Spleen (tissue), 11 donors: ENCODE measurements around the gene ACP7. TPM values are rescaled to one million over a fixed set of nuclear protein-coding genes. Genes with fewer than 3 reads are reported as not detected.

ENCODE experiments used
- DNase-seq: peaks from one replicate; pipeline ENCODE4 v3.0.0-alpha.2; 2020
- H3K27ac ChIP-seq, 8 donors: fragments of 200-600 bp; sonication (generic) in 7 of 8; 1 replicate in 4 of 8; 2 replicates in 4 of 8; pipeline versions ENCODE4 v1.5.0 to v1.8.0; 2016 to 2021; ENCODE audit warnings: inconsistent platforms in 4 of 8, mild to moderate bottlenecking in 4 of 8, moderate library complexity in 1 of 8
- H3K27me3 ChIP-seq, 7 donors: fragments of 200-600 bp; sonication (generic) in 6 of 7; replicated peaks in 1 of 7; 1 replicate in 4 of 7; 2 replicates in 3 of 7; pipeline versions ENCODE4 v1.5.0 to v1.8.0; 2016 to 2021; ENCODE audit warnings: inconsistent platforms in 3 of 7, mild to moderate bottlenecking in 1 of 7
- H3K36me3 ChIP-seq, 6 donors: fragments of 200-600 bp; sonication (generic) in 5 of 6; 1 replicate in 4 of 6; 2 replicates in 2 of 6; pipeline versions ENCODE4 v1.5.0 to v1.8.0; 2016 to 2021; ENCODE audit warnings: inconsistent platforms in 2 of 6
- H3K4me1 ChIP-seq, 6 donors: fragments of 200-600 bp; sonication (generic) in 5 of 6; 1 replicate in 3 of 6; 2 replicates in 3 of 6; pipeline versions ENCODE4 v1.5.0 to v1.8.0; 2016 to 2021; ENCODE audit warnings: inconsistent platforms in 3 of 6
- H3K4me3 ChIP-seq, 8 donors: fragments of 200-600 bp; sonication (generic) in 7 of 8; 1 replicate in 4 of 8; 2 replicates in 4 of 8; pipeline versions ENCODE4 v1.5.0 to v1.8.0; 2016 to 2021; ENCODE audit warnings: inconsistent platforms in 4 of 8, mild to moderate bottlenecking in 4 of 8, moderate library complexity in 2 of 8
- H3K9me3 ChIP-seq, 8 donors: fragments of 200-600 bp; sonication (generic) in 7 of 8; 1 replicate in 4 of 8; 2 replicates in 4 of 8; pipeline versions ENCODE4 v1.5.0 to v1.8.0; 2016 to 2021; ENCODE audit warnings: inconsistent platforms in 4 of 8
- POLR2A ChIP-seq, 3 donors: fragments of 450-650 bp; IDR thresholded peaks; one replicate each; pipeline ENCODE4 v1.5.1; 2017; ENCODE audit warnings: antibody characterized with exemption in 3 of 3, mild to moderate bottlenecking in 1 of 3
- POLR2AphosphoS5 ChIP-seq, 3 donors: sonication (generic); formaldehyde crosslinking; IDR thresholded peaks; one replicate each; pipeline ENCODE4 v1.5.1; 2017; ENCODE audit warnings: antibody characterized with exemption in 3 of 3
- WGBS, 5 donors: extraction: QIAGEN DNeasy Blood & Tissue Kit in 3 of 5; methylation state at CpG; one replicate each; pipeline versions ENCODE4 v1.1.5 to v1.1.7; 2013 to 2018; 5-methylcytosine and 5-hydroxymethylcytosine counted together
- intact Hi-C: fragments of 100-400 bp; cut with DNase I; formaldehyde crosslinking; loops from one replicate; pipeline ENCODE4 v1.15.0; 2023; ENCODE audit warnings: low total_unique reads
- polyA plus RNA-seq, 3 donors: library from polyadenylated mRNA; stranded (reverse); fragments of 200-250 nt; gene quantifications; one replicate each; pipeline ENCODE4 v1.2.1, GENCODE V29; 2013
- total RNA-seq, 7 donors: library from RNA; depleted of rRNA in 3 of 7; stranded (reverse); fragments of >200 nt in 3 of 7; fragmentation: NEBNext Ultra II Directional in 4 of 7; extraction: Animal tissue kit (Norgen Biotek cat#: 25700) in 4 of 7; gene quantifications; one replicate each; pipeline versions ENCODE4 v1.1.0 to v1.2.1, GENCODE V29; 2016 to 2021
- TF ChIP-seq, protein P1 (sequence below), 11 experiments: fragments of 200-600 bp in 7 of 11; fragments of 450-650 bp in 4 of 11; sonication (generic) in 4 of 11; IDR thresholded peaks in 8 of 11; conservative IDR thresholded peaks in 3 of 11; 1 replicate in 7 of 11; 2 replicates in 4 of 11; pipeline versions ENCODE4 v1.4.0 to v1.8.0; 2016 to 2021; ENCODE audit warnings: antibody characterized with exemption in 11 of 11, inconsistent platforms in 4 of 11, mild to moderate bottlenecking in 1 of 11
- donor health status: healthy with polysubstance abuse.
- donor health status: DM: no; HTN: no; CAD: no; lungs with moderate emphysema.
- donor health status: DM: no; HTN: no; CAD: no.
- donor health status: Bipolar disorder and iron deficiency.
- donor health status: healthy.
- donor health status: DM: no; HTN: no; CAD: no.
- donor health status: DM: yes; HTN: yes; CAD: no.

ACP7 gene
- total and polyA plus RNA-seq, 10 donors: not detected

DNA sequence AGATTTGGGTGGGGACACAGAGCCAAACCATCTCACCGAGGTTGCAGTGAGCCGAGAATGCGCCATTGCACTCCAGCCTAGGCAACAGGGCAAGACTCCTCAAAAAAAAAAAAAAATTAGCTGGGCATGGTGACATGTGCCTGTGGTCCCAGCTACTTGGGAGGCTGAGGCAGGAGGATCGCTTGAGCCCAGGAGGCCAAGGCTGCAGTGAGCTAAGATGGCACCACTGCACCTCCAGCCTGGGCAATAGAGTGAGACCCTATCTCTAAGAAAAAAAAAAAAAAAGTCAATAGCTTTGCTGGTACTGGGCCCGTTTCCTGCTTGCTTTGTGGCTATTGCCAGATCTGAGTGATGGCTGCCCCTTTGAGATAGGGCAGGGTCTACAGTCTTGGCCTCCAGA is 13.1 kb downstream of the ACP7 start:
- Histone ChIP-seq H3K27ac (no peak overlapping the region), H3K9me3 (no peaks in the 10 kb centered on the region), H3K4me3 (no peak overlapping the region), H3K27me3 (peaks cover 0 to 81% (median 19%) of the 10 kb centered on the region in 7 donors), H3K36me3 (no peaks in the 10 kb centered on the region), H3K4me1 (no peaks in the 10 kb centered on the region)
- TF ChIP-seq, protein P1, sequence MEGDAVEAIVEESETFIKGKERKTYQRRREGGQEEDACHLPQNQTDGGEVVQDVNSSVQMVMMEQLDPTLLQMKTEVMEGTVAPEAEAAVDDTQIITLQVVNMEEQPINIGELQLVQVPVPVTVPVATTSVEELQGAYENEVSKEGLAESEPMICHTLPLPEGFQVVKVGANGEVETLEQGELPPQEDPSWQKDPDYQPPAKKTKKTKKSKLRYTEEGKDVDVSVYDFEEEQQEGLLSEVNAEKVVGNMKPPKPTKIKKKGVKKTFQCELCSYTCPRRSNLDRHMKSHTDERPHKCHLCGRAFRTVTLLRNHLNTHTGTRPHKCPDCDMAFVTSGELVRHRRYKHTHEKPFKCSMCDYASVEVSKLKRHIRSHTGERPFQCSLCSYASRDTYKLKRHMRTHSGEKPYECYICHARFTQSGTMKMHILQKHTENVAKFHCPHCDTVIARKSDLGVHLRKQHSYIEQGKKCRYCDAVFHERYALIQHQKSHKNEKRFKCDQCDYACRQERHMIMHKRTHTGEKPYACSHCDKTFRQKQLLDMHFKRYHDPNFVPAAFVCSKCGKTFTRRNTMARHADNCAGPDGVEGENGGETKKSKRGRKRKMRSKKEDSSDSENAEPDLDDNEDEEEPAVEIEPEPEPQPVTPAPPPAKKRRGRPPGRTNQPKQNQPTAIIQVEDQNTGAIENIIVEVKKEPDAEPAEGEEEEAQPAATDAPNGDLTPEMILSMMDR (IDR thresholded peaks at IDR 0.05 in 8 of 11, conservative IDR thresholded peaks at IDR 0.05 in 3 of 11): no peak
- TF ChIP-seq POLR2A (IDR thresholded peaks at IDR 0.05) (no peak), POLR2AphosphoS5 (IDR thresholded peaks at IDR 0.05) (no peak)
- 54 to 87% (median 67%) methylated on average over 4 to 5 of the region's 5 CpGs for WGBS, 5 donors
- intact Hi-C loops: no loop called here
- no peak for DNase-seq

DNA sequence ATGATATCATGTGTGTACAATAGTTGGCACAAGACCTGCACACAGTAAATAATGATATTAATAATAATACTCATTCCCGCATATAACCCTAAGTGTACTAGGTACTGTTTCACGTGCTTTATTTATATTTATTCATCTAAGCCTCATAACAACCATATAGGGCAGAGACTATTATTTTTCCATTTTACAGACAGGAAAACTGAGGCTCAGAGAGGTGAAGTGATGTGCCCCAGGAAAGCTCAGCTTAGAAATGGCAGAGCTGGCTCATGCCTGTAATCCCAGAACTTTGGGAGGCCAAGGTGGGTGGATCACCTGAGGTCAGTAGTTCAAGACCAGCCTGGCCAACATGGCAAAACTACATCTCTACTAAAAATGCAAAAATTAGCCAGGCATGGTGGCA is 13.6 kb downstream of the ACP7 start:
- WGBS, 5 donors: 60 to 90% (median 80%) methylated on average over 2 of the region's 2 CpGs
- no peak overlapping the region for H3K4me3 ChIP-seq
- TF ChIP-seq POLR2A (IDR thresholded peaks at IDR 0.05) (no peak), POLR2AphosphoS5 (IDR thresholded peaks at IDR 0.05) (no peak)
- TF ChIP-seq, protein P1 (IDR thresholded peaks at IDR 0.05 in 8 of 11, conservative IDR thresholded peaks at IDR 0.05 in 3 of 11): no peak
- no peak for DNase-seq
- no peak overlapping the region for H3K27ac ChIP-seq
- peaks cover 0 to 77% (median 19%) of the 10 kb centered on the region in 7 donors for H3K27me3 ChIP-seq
- intact Hi-C loops: no loop called here
- no peaks in the 10 kb centered on the region for H3K36me3 ChIP-seq
- H3K4me1 ChIP-seq: no peaks in the 10 kb centered on the region
- no peaks in the 10 kb centered on the region for H3K9me3 ChIP-seq

- H3K4me3 ChIP-seq: no peak overlapping the region
These were observed 14.4 kb downstream of the ACP7 start for GRCh38 chr19:39098365-39099269.

GRCh38 chr19:39099341-39099740 is 15.2 kb downstream of the ACP7 start:
- Histone ChIP-seq H3K9me3 (no peaks in the 10 kb centered on the region), H3K4me3 (no peak overlapping the region), H3K27me3 (peaks cover 0 to 69% (median 14%) of the 10 kb centered on the region in 7 donors), H3K4me1 (no peaks in the 10 kb centered on the region), H3K27ac (no peak overlapping the region), H3K36me3 (no peaks in the 10 kb centered on the region)
- no peak for DNase-seq
- TF ChIP-seq POLR2AphosphoS5 (IDR thresholded peaks at IDR 0.05) (no peak), POLR2A (IDR thresholded peaks at IDR 0.05) (no peak)
- TF ChIP-seq, protein P1 (IDR thresholded peaks at IDR 0.05 in 8 of 11, conservative IDR thresholded peaks at IDR 0.05 in 3 of 11): no peak
- WGBS, 5 donors: 59 to 64% (median 62%) methylated on average over 9 of the region's 9 CpGs
- intact Hi-C loops: no loop called here

More at GRCh38 chr19:39098365-39099269, 14.4 kb downstream of the ACP7 start:
- TF ChIP-seq, protein P1 (IDR thresholded peaks at IDR 0.05 in 8 of 11, conservative IDR thresholded peaks at IDR 0.05 in 3 of 11): no peak
- TF ChIP-seq POLR2AphosphoS5 (IDR thresholded peaks at IDR 0.05): no peak
- TF ChIP-seq POLR2A (IDR thresholded peaks at IDR 0.05): no peak
- no peaks in the 10 kb centered on the region for H3K9me3 ChIP-seq
- intact Hi-C loops: no loop called here
- no peaks in the 10 kb centered on the region for H3K36me3 ChIP-seq
- WGBS, 5 donors: 18 to 43% (median 24%) methylated on average over 18 to 53 of the region's 53 CpGs
- H3K4me1 ChIP-seq: no peaks in the 10 kb centered on the region
- H3K27ac ChIP-seq: no peak overlapping the region
- peaks cover 0 to 69% (median 15%) of the 10 kb centered on the region in 7 donors for H3K27me3 ChIP-seq
- no peak for DNase-seq
